PC-9 (cell line): ENCODE data around the gene YIPF1. TPM values are rescaled to one million over a fixed set of nuclear protein-coding genes. Genes with fewer than 3 reads are reported as not detected.

Experiments used
- BruUV-seq: library from RNA; stranded (reverse); fragments of 400-500 nt; replicated peaks from 2 replicates; lab custom pipeline; 2021; lab: Mats Ljungman, UMichigan
- CTCF ChIA-PET: fragments of 300-600 bp; sonication (Branson Sonifier 250); formaldehyde crosslinking; loops from one replicate; lab custom pipeline; 2022; ENCODE audit warnings: antibody characterized with exemption; lab: Charles Lee
- POLR2A ChIA-PET: fragments of 300-600 bp; sonication (Branson Sonifier 250); formaldehyde crosslinking; loops from one replicate; lab custom pipeline; 2022; ENCODE audit warnings: antibody characterized with exemption; ENCODE audit not compliant: unreplicated experiment; lab: Charles Lee
- DNase-seq, 2 experiments: peaks; one replicate each; pipeline versions ENCODE4 v3.0.0 to v3.0.0-alpha.2; 2015 to 2022; ENCODE audit warnings: mixed read lengths in 1 of 2
- H2AFZ ChIP-seq: fragments of 200-600 bp; sonication (generic); 2 replicates; pipeline ENCODE4 v1.8.1; 2017; ENCODE audit warnings: antibody characterized with exemption
- H3F3A ChIP-seq: fragments of 200-600 bp; sonication (generic); 2 replicates; pipeline ENCODE4 v1.8.1; 2017; ENCODE audit warnings: antibody characterized with exemption, mild to moderate bottlenecking, low read depth; ENCODE audit not compliant: insufficient read depth
- H3K27ac ChIP-seq: fragments of 200-600 bp; sonication (generic); 2 replicates; pipeline ENCODE4 v1.6.1; 2016; ENCODE audit warnings: mixed run types
- H3K27me3 ChIP-seq: fragments of 200-600 bp; sonication (generic); 2 replicates; pipeline ENCODE4 v1.6.1; 2016; ENCODE audit warnings: low read depth, mixed run types; ENCODE audit not compliant: insufficient read depth
- H3K36me3 ChIP-seq: fragments of 200-600 bp; sonication (generic); 2 replicates; pipeline ENCODE4 v1.6.1; 2016; ENCODE audit warnings: low read depth, mixed run types
- H3K4me1 ChIP-seq: fragments of 200-600 bp; sonication (generic); replicated peaks from 2 replicates; pipeline ENCODE4 v1.6.1; 2016; ENCODE audit warnings: mixed run types; ENCODE audit not compliant: insufficient read depth
- H3K4me2 ChIP-seq: fragments of 200-600 bp; sonication (generic); 2 replicates; pipeline ENCODE4 v1.6.1; 2017; ENCODE audit warnings: mixed run types
- H3K4me3 ChIP-seq: fragments of 200-600 bp; sonication (generic); 2 replicates; pipeline ENCODE4 v1.6.1; 2016; ENCODE audit warnings: mixed run types
- H3K79me2 ChIP-seq: fragments of 200-600 bp; sonication (generic); 2 replicates; pipeline ENCODE4 v1.6.1; 2017; ENCODE audit warnings: low read depth, mixed run types
- H3K9me2 ChIP-seq: fragments of 200-600 bp; sonication (generic); 2 replicates; pipeline ENCODE4 v1.8.1; 2017; ENCODE audit warnings: mild to moderate bottlenecking; ENCODE audit not compliant: insufficient read depth
- H3K9me3 ChIP-seq: fragments of 200-600 bp; sonication (generic); 2 replicates; pipeline ENCODE4 v1.8.1; 2016; ENCODE audit warnings: low read depth; ENCODE audit not compliant: insufficient read depth
- H4K20me1 ChIP-seq: fragments of 200-600 bp; sonication (generic); 2 replicates; pipeline ENCODE4 v1.8.1; 2017; ENCODE audit not compliant: insufficient read depth
- EZH2 ChIP-seq: fragments of 200-600 bp; sonication (generic); IDR thresholded peaks from 2 replicates; pipeline ENCODE4 v1.8.0; 2017; ENCODE audit warnings: antibody characterized with exemption, low read depth
- intact Hi-C: fragments of 100-400 bp; cut with micrococcal nuclease; formaldehyde crosslinking; loops from one replicate; pipeline ENCODE4 v1.10.0; 2022; ENCODE audit not compliant: unreplicated experiment
- total RNA-seq: library from RNA; stranded (reverse); gene quantifications from 2 replicates; pipeline ENCODE4 v1.2.3, GENCODE V29; 2021
- TF ChIP-seq, protein P1 (sequence below): fragments of 200-600 bp; sonication (generic); conservative IDR thresholded peaks from 2 replicates; pipeline ENCODE4 v1.6.1; 2017; ENCODE audit warnings: mixed run types, antibody characterized with exemption, mild to moderate bottlenecking, moderate library complexity

The YIPF1 gene
- total RNA-seq, 1 experiment from 2014 or later = 23.3 TPM

DNA sequence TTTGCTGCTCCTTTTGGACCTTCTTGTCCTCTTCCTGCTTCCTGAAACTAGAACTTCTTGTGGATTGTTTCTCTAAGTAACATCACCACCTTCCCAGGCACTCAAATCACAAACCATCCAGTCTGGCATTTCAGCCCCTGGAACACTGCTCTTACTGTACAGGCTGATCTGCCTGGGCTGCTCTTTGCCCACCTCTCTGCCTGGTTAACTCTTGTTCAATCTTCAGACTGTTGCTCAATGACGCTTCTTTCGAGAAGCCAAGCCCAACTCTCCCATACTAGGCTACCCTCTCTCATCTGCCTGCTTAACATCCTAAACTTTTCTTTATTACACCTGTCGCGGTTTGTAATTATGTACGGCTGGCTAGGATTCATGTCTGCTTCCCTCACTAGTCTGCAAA lies 5.0 kb upstream of the YIPF1 start:
- peaks cover 17% of the 10 kb centered on the region for H3F3A ChIP-seq
- TF ChIP-seq, protein P1, sequence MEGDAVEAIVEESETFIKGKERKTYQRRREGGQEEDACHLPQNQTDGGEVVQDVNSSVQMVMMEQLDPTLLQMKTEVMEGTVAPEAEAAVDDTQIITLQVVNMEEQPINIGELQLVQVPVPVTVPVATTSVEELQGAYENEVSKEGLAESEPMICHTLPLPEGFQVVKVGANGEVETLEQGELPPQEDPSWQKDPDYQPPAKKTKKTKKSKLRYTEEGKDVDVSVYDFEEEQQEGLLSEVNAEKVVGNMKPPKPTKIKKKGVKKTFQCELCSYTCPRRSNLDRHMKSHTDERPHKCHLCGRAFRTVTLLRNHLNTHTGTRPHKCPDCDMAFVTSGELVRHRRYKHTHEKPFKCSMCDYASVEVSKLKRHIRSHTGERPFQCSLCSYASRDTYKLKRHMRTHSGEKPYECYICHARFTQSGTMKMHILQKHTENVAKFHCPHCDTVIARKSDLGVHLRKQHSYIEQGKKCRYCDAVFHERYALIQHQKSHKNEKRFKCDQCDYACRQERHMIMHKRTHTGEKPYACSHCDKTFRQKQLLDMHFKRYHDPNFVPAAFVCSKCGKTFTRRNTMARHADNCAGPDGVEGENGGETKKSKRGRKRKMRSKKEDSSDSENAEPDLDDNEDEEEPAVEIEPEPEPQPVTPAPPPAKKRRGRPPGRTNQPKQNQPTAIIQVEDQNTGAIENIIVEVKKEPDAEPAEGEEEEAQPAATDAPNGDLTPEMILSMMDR = no peak
- no peak for TF ChIP-seq EZH2
- H3K9me3 ChIP-seq = no peaks in the 10 kb centered on the region
- BruUV-seq = no TSS peak
- no peak overlapping the region for H3K4me3 ChIP-seq
- ChIA-PET POLR2A (no interaction called here), CTCF (no interaction called here)
- H4K20me1 ChIP-seq = no peaks in the 10 kb centered on the region
- DNase-seq = no peak
- intact Hi-C loops = no loop called here
- no peaks in the 10 kb centered on the region for H3K79me2 ChIP-seq
- H3K36me3 ChIP-seq = no peaks in the 10 kb centered on the region
- H2AFZ ChIP-seq = no peak overlapping the region
- H3K27ac ChIP-seq = no peak overlapping the region
- H3K9me2 ChIP-seq = no peaks in the 10 kb centered on the region
- H3K4me2 ChIP-seq = no peak overlapping the region
- peaks cover 27% of the 10 kb centered on the region for H3K4me1 ChIP-seq
- H3K27me3 ChIP-seq = no peaks in the 10 kb centered on the region

DNA sequence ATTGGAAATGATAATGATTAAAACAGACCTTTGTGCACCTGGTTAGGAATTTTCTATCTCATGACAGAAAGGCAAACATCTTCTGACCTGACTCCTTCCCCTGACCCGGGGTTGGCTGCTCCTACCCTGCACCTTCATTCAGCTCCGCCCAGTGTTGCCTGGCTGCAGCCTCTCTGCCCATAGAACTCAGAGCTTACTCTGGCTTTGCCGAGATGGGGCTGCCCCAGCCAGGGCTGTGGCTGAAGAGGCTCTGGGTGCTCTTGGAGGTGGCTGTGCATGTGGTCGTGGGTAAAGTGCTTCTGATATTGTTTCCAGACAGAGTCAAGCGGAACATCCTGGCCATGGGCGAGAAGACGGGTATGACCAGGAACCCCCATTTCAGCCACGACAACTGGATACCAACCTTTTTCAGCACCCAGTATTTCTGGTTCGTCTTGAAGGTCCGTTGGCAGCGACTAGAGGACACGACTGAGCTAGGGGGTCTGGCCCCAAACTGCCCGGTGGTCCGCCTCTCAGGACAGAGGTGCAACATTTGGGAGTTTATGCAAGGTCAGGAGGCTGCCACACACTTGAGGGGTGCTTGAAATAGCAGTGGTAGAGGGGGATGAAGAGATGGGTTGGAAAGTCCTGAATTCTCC lies 4.5 kb upstream of the YIPF1 start, which contains the start of gene DIO1:
Gene DIO1 (plus strand): TSS at position 189 of the 638 bp plus-strand sequence. CDS start 24 bp downstream, at position 213.
- intact Hi-C loops = no loop called here

DNA sequence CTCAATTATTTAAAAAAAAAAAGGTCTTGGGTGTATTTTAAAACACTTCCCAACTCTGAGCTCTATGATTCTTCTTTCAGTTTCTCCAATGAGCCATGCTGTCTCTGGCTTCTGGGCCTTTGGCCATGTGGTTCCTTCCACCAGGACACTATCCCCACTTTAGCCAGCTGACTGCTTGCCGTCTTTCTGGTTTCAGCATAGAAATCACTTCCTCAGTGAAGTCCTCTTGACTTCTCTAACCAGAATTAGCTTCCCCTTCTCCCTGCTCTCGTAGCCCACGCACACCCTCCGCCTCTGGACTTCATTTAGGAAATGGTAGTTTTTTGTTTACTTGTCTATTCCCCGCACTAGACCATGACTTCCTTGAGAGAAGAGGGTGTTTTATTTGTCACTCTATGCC lies 3.3 kb upstream of the YIPF1 start:
- Histone ChIP-seq H3K9me2 (no peaks in the 10 kb centered on the region), H3K79me2 (peaks cover 6% of the 10 kb centered on the region), H3K9me3 (no peaks in the 10 kb centered on the region), H3K27me3 (no peaks in the 10 kb centered on the region), H3K27ac (no peak overlapping the region), H3F3A (peaks cover 20% of the 10 kb centered on the region), H4K20me1 (no peaks in the 10 kb centered on the region), H3K4me2 (no peak overlapping the region), H3K36me3 (no peaks in the 10 kb centered on the region), H3K4me1 (peaks cover 35% of the 10 kb centered on the region), H3K4me3 (no peak overlapping the region), H2AFZ (no peak overlapping the region)
- intact Hi-C loops = no loop called here
- CTCF ChIA-PET = no interaction called here
- no TSS peak for BruUV-seq
- DNase-seq = no peak
- TF ChIP-seq EZH2 = no peak
- TF ChIP-seq, protein P1 = no peak
- POLR2A ChIA-PET = no interaction called here

More for the DNA sequence above, 4.5 kb upstream of the YIPF1 start, which contains the start of gene DIO1:
- no peaks in the 10 kb centered on the region for H3K9me2 ChIP-seq
- H3K27ac ChIP-seq = no peak within 1 kb of the TSS
- no peak within 1 kb of the TSS for H2AFZ ChIP-seq
- no peaks in the 10 kb centered on the region for H3K36me3 ChIP-seq
- POLR2A ChIA-PET = interaction anchor here (0.5 to 0.6 kb wide), 3 partner anchors 21 to 182 kb away, joined by 3 to 6 read pairs (median 5); no protein-coding TSS in a partner anchor
- no peak within 1 kb of the TSS for H3K4me3 ChIP-seq
- H3K27me3 ChIP-seq = no peaks in the 10 kb centered on the region
- TF ChIP-seq, protein P1 = no peak
- TF ChIP-seq EZH2 = no peak
- CTCF ChIA-PET = interaction anchor here (0.6 kb wide), 1 partner anchor 51 kb away, joined by 3 read pairs; the partner anchor contains the start of gene IFT25
- H3K79me2 ChIP-seq = peaks cover 4% of the 10 kb centered on the region
- no peak within 1 kb of the TSS for H3K4me2 ChIP-seq
- H3K9me3 ChIP-seq = no peaks in the 10 kb centered on the region
- peaks cover 18% of the 10 kb centered on the region for H3F3A ChIP-seq
- H4K20me1 ChIP-seq = no peaks in the 10 kb centered on the region
- DNase-seq = no peak
- no TSS peak for BruUV-seq
- H3K4me1 ChIP-seq = peaks cover 28% of the 10 kb centered on the region
